ENCODE measurements around the gene RRM2. TPM values are rescaled to one million over a fixed set of nuclear protein-coding genes. Genes with fewer than 3 reads are reported as not detected.

The RRM2 gene
- total and polyA plus RNA-seq, 2 experiments from 2014 or later, result 108 to 119 TPM

GRCh38 chr2:10078704-10079265 is 43.8 kb upstream of the RRM2 start:
- H3K27me3 Mint-ChIP-seq (ENCODE audit: insufficient read depth, low read depth, poor library complexity), result peaks cover 37% of the 10 kb centered on the region
- H3K9me3 Mint-ChIP-seq, result no peaks in the 10 kb centered on the region
- Histone ChIP-seq H3K79me2 (replicated peaks; ENCODE audit: insufficient read depth) (no peaks in the 10 kb centered on the region), H3K36me3 (ENCODE audit: insufficient read depth) (no peaks in the 10 kb centered on the region), H3K4me1 (ENCODE audit: insufficient read depth) (peaks cover 13% of the 10 kb centered on the region), H3K27ac (ENCODE audit: low read depth) (no peak overlapping the region), H3K4me3 (peak overlapping the region; percentile 65), H3F3A (replicated peaks; ENCODE audit: low read depth) (0 out of 2 replicates have a peak, but pooled peaks cover 6% of the 10 kb centered on the region), H2AFZ (peak overlapping the region; percentile 89), H3K9me2 (ENCODE audit: insufficient read depth) (no peaks in the 10 kb centered on the region), H4K20me1 (replicated peaks; ENCODE audit: insufficient read depth) (no peaks in the 10 kb centered on the region), H3K27me3 (ENCODE audit: insufficient read depth) (peaks cover 47% of the 10 kb centered on the region), H3K4me2 (peak overlapping the region; percentile 94)
- H3K36me3 Mint-ChIP-seq (ENCODE audit: low read depth), result no peaks in the 10 kb centered on the region; the same call in 2 of the 3 replicates
- peak; percentile 52 for DNase-seq (ENCODE audit: low spot score)
- H3K4me1 Mint-ChIP-seq, result peaks cover 28% of the 10 kb centered on the region
- no peak overlapping the region for H3K27ac Mint-ChIP-seq
- ATAC-seq, result peak; percentile 35
- H3K4me3 Mint-ChIP-seq, result peak overlapping the region; percentile 72
- TF ChIP-seq JUNB (IDR thresholded peaks at IDR 0.05; ENCODE audit: unreplicated experiment) (no peak), ZNF331 (CRISPR knock-in tag; IDR thresholded peaks at IDR 0.05; ENCODE audit: low read depth) (no peak), EZH2 (IDR thresholded peaks at IDR 0.05; ENCODE audit: low read depth, unreplicated experiment) (no peak), STAT1 (IDR thresholded peaks at IDR 0.05; ENCODE audit: unreplicated experiment) (no peak), ZNF114 (CRISPR knock-in tag; IDR thresholded peaks at IDR 0.05) (no peak), NANOG (IDR thresholded peaks at IDR 0.05; ENCODE audit: borderline replicate concordance) (no peak), CREB1 (CRISPR knock-in tag; IDR thresholded peaks at IDR 0.05; ENCODE audit: low read depth) (no peak), POLR2AphosphoS5 (IDR thresholded peaks at IDR 0.05; ENCODE audit: low read depth) (no peak), EZH2phosphoT487 (IDR thresholded peaks at IDR 0.05; ENCODE audit: unreplicated experiment) (no peak)
- TF ChIP-seq, protein P1, sequence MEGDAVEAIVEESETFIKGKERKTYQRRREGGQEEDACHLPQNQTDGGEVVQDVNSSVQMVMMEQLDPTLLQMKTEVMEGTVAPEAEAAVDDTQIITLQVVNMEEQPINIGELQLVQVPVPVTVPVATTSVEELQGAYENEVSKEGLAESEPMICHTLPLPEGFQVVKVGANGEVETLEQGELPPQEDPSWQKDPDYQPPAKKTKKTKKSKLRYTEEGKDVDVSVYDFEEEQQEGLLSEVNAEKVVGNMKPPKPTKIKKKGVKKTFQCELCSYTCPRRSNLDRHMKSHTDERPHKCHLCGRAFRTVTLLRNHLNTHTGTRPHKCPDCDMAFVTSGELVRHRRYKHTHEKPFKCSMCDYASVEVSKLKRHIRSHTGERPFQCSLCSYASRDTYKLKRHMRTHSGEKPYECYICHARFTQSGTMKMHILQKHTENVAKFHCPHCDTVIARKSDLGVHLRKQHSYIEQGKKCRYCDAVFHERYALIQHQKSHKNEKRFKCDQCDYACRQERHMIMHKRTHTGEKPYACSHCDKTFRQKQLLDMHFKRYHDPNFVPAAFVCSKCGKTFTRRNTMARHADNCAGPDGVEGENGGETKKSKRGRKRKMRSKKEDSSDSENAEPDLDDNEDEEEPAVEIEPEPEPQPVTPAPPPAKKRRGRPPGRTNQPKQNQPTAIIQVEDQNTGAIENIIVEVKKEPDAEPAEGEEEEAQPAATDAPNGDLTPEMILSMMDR (conservative IDR thresholded peaks at IDR 0.05; ENCODE audit: low read depth in 2 of 2), result no peak
- TF ChIP-seq, protein P2, sequence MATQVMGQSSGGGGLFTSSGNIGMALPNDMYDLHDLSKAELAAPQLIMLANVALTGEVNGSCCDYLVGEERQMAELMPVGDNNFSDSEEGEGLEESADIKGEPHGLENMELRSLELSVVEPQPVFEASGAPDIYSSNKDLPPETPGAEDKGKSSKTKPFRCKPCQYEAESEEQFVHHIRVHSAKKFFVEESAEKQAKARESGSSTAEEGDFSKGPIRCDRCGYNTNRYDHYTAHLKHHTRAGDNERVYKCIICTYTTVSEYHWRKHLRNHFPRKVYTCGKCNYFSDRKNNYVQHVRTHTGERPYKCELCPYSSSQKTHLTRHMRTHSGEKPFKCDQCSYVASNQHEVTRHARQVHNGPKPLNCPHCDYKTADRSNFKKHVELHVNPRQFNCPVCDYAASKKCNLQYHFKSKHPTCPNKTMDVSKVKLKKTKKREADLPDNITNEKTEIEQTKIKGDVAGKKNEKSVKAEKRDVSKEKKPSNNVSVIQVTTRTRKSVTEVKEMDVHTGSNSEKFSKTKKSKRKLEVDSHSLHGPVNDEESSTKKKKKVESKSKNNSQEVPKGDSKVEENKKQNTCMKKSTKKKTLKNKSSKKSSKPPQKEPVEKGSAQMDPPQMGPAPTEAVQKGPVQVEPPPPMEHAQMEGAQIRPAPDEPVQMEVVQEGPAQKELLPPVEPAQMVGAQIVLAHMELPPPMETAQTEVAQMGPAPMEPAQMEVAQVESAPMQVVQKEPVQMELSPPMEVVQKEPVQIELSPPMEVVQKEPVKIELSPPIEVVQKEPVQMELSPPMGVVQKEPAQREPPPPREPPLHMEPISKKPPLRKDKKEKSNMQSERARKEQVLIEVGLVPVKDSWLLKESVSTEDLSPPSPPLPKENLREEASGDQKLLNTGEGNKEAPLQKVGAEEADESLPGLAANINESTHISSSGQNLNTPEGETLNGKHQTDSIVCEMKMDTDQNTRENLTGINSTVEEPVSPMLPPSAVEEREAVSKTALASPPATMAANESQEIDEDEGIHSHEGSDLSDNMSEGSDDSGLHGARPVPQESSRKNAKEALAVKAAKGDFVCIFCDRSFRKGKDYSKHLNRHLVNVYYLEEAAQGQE (IDR thresholded peaks at IDR 0.05; ENCODE audit: unreplicated experiment), result no peak
- TF ChIP-seq, protein P3, sequence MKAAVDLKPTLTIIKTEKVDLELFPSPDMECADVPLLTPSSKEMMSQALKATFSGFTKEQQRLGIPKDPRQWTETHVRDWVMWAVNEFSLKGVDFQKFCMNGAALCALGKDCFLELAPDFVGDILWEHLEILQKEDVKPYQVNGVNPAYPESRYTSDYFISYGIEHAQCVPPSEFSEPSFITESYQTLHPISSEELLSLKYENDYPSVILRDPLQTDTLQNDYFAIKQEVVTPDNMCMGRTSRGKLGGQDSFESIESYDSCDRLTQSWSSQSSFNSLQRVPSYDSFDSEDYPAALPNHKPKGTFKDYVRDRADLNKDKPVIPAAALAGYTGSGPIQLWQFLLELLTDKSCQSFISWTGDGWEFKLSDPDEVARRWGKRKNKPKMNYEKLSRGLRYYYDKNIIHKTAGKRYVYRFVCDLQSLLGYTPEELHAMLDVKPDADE (IDR thresholded peaks at IDR 0.05), result no peak
- TF ChIP-seq, protein P4, sequence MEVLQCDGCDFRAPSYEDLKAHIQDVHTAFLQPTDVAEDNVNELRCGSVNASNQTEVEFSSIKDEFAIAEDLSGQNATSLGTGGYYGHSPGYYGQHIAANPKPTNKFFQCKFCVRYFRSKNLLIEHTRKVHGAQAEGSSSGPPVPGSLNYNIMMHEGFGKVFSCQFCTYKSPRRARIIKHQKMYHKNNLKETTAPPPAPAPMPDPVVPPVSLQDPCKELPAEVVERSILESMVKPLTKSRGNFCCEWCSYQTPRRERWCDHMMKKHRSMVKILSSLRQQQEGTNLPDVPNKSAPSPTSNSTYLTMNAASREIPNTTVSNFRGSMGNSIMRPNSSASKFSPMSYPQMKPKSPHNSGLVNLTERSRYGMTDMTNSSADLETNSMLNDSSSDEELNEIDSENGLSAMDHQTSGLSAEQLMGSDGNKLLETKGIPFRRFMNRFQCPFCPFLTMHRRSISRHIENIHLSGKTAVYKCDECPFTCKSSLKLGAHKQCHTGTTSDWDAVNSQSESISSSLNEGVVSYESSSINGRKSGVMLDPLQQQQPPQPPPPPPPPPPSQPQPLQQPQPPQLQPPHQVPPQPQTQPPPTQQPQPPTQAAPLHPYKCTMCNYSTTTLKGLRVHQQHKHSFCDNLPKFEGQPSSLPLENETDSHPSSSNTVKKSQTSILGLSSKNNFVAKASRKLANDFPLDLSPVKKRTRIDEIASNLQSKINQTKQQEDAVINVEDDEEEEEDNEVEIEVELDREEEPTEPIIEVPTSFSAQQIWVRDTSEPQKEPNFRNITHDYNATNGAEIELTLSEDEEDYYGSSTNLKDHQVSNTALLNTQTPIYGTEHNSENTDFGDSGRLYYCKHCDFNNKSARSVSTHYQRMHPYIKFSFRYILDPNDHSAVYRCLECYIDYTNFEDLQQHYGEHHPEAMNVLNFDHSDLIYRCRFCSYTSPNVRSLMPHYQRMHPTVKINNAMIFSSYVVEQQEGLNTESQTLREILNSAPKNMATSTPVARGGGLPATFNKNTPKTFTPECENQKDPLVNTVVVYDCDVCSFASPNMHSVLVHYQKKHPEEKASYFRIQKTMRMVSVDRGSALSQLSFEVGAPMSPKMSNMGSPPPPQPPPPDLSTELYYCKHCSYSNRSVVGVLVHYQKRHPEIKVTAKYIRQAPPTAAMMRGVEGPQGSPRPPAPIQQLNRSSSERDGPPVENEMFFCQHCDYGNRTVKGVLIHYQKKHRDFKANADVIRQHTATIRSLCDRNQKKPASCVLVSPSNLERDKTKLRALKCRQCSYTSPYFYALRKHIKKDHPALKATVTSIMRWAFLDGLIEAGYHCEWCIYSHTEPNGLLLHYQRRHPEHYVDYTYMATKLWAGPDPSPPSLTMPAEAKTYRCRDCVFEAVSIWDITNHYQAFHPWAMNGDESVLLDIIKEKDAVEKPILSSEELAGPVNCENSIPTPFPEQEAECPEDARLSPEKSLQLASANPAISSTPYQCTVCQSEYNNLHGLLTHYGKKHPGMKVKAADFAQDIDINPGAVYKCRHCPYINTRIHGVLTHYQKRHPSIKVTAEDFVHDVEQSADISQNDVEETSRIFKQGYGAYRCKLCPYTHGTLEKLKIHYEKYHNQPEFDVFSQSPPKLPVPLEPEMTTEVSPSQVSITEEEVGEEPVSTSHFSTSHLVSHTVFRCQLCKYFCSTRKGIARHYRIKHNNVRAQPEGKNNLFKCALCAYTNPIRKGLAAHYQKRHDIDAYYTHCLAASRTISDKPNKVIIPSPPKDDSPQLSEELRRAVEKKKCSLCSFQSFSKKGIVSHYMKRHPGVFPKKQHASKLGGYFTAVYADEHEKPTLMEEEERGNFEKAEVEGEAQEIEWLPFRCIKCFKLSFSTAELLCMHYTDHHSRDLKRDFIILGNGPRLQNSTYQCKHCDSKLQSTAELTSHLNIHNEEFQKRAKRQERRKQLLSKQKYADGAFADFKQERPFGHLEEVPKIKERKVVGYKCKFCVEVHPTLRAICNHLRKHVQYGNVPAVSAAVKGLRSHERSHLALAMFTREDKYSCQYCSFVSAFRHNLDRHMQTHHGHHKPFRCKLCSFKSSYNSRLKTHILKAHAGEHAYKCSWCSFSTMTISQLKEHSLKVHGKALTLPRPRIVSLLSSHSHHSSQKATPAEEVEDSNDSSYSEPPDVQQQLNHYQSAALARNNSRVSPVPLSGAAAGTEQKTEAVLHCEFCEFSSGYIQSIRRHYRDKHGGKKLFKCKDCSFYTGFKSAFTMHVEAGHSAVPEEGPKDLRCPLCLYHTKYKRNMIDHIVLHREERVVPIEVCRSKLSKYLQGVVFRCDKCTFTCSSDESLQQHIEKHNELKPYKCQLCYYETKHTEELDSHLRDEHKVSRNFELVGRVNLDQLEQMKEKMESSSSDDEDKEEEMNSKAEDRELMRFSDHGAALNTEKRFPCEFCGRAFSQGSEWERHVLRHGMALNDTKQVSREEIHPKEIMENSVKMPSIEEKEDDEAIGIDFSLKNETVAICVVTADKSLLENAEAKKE (CRISPR knock-in tag; IDR thresholded peaks at IDR 0.05), result no peak
